CD4-positive, alpha-beta T cell treated with Interleukin-12 subunit alpha and Interleukin-12 subunit beta, for 1 hour (primary cell): ENCODE results near the gene EFCAB14.
"Not testable (repeated sequence)": the region's sequence is repeated elsewhere in the genome, so short reads cannot be mapped to it uniquely, and the experiment has no call there.

Experiments
- DNase-seq: peaks from one replicate; pipeline ENCODE4 v3.0.0-alpha.2; 2020

EFCAB14 gene

GRCh38 chr1:46652321-46653100 is 66.4 kb downstream of the EFCAB14 start:
- DNase-seq, result no peak

DNA sequence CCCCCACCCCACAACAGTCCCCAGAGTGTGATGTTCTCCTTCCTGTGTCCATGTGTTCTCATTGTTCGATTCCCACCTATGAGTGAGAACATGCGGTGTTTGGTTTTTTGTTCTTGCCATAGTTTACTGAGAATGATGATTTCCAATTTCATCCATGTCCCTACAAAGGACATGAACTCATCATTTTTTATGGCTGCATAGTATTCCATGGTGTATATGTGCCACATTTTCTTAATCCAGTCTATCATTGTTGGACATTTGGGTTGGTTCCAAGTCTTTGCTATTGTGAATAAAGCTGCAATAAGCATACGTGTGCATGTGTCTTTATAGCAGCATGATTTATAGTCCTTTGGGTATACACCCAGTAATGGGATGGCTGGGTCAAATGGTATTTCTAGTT is 67.8 kb downstream of the EFCAB14 start:
- not testable (repeated sequence) for DNase-seq

DNA sequence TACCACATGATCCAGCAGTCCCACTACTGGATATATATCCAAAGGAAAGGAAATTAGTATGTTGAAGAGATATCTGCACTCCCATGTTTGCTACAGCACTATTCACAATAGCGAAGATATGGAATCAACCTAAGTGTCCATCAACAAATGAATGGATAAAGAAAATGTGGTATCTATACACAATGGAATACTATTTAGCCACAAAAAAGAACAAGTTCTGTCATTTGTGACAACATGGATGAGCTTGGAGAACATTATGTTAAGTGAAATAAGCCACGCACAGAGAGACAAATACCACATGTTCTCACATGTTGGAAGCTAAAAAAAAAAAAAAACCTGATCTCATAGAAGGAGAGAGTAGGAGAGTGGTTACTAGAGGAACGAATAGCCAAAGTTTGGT is 68.4 kb downstream of the EFCAB14 start:
- DNase-seq, result no peak

DNA sequence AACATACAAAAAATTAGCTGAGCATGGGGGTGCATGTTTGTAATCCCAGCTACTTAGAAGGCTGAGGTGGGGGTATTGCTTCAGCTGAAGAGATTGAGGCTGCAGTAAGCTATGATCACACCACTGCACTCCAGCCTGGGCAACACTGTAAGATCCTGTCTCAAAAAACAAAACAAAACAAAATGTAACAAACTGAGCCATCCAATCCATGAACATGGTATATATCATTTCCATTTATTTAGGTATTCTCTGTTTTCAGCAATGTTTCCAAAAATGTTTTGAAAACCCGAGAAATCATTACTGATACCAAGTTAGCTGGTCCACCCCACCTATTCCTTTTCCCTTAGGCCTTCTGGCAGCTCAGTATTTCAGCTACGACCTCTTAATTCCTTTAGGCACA is 69.2 kb downstream of the EFCAB14 start:
- no peak for DNase-seq

GRCh38 chr1:46647611-46648010 is 71.3 kb downstream of the EFCAB14 start:
- no peak for DNase-seq

- DNase-seq, result no peak
Measured at GRCh38 chr1:46646844-46647243, 72.1 kb downstream of the EFCAB14 start.

- DNase-seq, result no peak
Measured at GRCh38 chr1:46646331-46646730, 72.6 kb downstream of the EFCAB14 start.

GRCh38 chr1:46645815-46646214 is 73.1 kb downstream of the EFCAB14 start:
- DNase-seq, result no peak

DNA sequence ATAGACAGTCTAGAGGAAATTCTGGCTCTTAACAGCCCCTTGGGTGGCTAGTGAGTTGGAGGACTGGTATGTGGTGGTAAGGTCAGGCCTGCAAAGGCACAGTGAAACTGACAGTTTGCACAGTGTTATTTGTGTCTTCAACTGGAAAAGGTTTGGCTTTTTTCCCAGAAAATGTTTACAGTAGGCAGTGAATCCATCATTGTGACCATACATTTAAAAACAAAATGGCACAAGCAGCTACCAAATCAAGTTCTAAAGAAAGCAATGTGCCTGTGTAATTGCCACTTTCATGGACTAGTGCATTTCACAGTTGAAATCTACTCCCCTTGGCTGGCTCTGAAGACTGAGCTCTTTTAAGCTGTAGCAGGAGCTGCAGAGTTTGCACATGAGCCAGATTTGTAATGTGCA is 75.5 kb downstream of the EFCAB14 start:
- no peak for DNase-seq

GRCh38 chr1:46642115-46642680 is 76.7 kb downstream of the EFCAB14 start:
- DNase-seq, result no peak

DNA sequence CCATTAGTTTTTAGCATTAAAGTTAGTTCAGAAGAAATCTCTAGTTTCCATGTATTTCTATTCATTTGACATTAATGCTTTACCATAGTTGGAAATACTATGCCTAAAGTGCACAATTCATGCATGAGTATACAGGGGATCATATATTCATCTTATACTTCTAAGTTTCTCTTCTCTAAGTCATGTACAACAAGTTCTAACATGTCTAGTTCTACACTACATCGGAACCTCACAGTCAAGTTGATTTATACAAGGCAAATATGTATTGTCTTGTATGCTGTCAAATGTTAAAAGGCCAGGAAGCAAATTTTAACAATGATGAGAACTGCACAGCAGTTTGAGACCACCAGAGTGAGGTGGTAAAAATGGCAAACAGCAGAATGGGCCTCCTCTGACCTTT is 79.4 kb downstream of the EFCAB14 start:
- no peak for DNase-seq

GRCh38 chr1:46638921-46639320 is 80.0 kb downstream of the EFCAB14 start:
- no peak for DNase-seq

DNA sequence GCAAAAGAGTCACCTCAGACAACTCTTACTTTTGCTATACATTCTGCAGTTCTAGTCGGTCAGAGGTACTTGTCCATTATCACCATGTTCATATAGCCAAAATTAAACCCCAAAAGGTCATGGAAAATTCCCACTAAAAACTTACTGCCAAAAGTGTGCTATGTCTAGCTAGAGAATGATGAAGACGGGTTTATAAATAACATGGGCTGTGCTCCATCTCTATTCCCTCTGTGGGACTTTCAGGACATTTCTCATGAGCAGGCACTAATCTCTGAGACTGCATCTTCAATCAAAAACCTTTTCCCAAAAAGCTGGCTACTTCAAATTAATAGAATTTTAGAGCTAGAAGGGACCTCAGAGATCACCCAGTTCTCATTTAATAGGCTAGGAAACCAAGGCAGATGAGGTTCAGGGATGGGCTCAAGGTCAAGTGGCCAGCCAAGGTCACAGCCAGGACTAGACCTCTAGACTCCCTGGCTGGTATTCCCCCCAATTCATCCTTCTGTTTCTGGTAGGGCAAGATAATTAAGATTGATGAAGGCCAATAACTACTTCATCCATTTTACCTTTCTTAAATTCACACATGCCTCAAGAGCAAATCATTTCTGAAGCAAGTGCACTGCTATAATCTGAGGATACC is 81.3 kb downstream of the EFCAB14 start:
- DNase-seq, result no peak

- DNase-seq, result no peak
Measured at GRCh38 chr1:46635205-46635604, 83.7 kb downstream of the EFCAB14 start.

- no peak for DNase-seq
Measured at GRCh38 chr1:46630719-46631118, 88.2 kb downstream of the EFCAB14 start.
